Right lobe of liver (tissue), 6 donors: Measurements from ENCODE around the gene TMC6. TPM values are rescaled to one million over a fixed set of nuclear protein-coding genes. Genes with fewer than 3 reads are reported as not detected.
"Not testable (repeated sequence)": the region's sequence is repeated elsewhere in the genome, so short reads cannot be mapped to it uniquely, and the experiment has no call there.

Experiments
- ATAC-seq, 4 donors: fragments of 200-7000 bp; cut with Tn5 transposase; one replicate each; pipeline ENCODE4 v1.9.1; 2020; ENCODE audit warnings: mild to moderate bottlenecking in 4 of 4, moderate library complexity in 4 of 4
- DNase-seq, 3 donors: peaks; one replicate each; pipeline ENCODE4 v3.0.0-alpha.2; 2020
- H3K27ac ChIP-seq, 3 donors: fragments of 200-600 bp; one replicate each; pipeline ENCODE4 v1.8.0; 2022
- H3K27me3 ChIP-seq, 2 donors: fragments of 200-600 bp; one replicate each; pipeline ENCODE4 v1.8.0; 2022
- H3K36me3 ChIP-seq, 4 donors: fragments of 200-600 bp; sonication (generic) in 1 of 4; one replicate each; pipeline versions ENCODE4 v1.5.1 to v1.8.0; 2017 to 2022; ENCODE audit warnings: control low read depth in 1 of 4
- H3K4me1 ChIP-seq, 4 donors: fragments of 200-600 bp; sonication (generic) in 1 of 4; one replicate each; pipeline versions ENCODE4 v1.5.1 to v1.8.0; 2017 to 2022; ENCODE audit warnings: control low read depth in 1 of 4
- H3K4me3 ChIP-seq, 3 donors: fragments of 200-600 bp; one replicate each; pipeline ENCODE4 v1.8.0; 2022
- H3K9me3 ChIP-seq, 4 donors: fragments of 200-600 bp; sonication (generic) in 1 of 4; one replicate each; pipeline versions ENCODE4 v1.5.1 to v1.8.0; 2017 to 2022; ENCODE audit warnings: control low read depth in 1 of 4
- POLR2A ChIP-seq: fragments of 450-650 bp; IDR thresholded peaks from one replicate; pipeline ENCODE4 v1.6.1; 2017; ENCODE audit warnings: antibody characterized with exemption, mild to moderate bottlenecking
- WGBS: methylation state at CpG from one replicate; pipeline ENCODE4 v1.1.6; 2018; ENCODE audit warnings: low coverage, low lambda C conversion rate; ENCODE audit not compliant: insufficient coverage; ENCODE audit errors: missing lambda C conversion rate; 5-methylcytosine and 5-hydroxymethylcytosine counted together
- intact Hi-C, 2 donors: fragments of 100-400 bp; cut with DNase I; formaldehyde crosslinking; loops; one replicate each; pipeline versions ENCODE4 v1.11.2 to v1.14.1; 2022
- total RNA-seq, 6 experiments: library from RNA; depleted of rRNA in 2 of 6; stranded (reverse); fragments of >200 nt in 2 of 6; fragmentation: NEBNext Ultra II Directional in 3 of 6; extraction: Animal tissue kit (Norgen Biotek cat#: 25700) in 3 of 6; gene quantifications; one replicate each; pipeline versions ENCODE4 v1.1.0 to v1.2.4, GENCODE V29; 2016 to 2023
- TF ChIP-seq, protein P1 (sequence below), 4 donors: fragments of 200-600 bp in 3 of 4; fragments of 450-650 bp in 1 of 4; IDR thresholded peaks; one replicate each; pipeline versions ENCODE4 v1.5.1 to v1.8.0; 2016 to 2022; ENCODE audit warnings: antibody characterized with exemption in 4 of 4, mild to moderate bottlenecking in 2 of 4
- donor health status: DM: no; HTN: yes; CAD: no.
- donor health status: DM: no; HTN: no; CAD: no.
- donor health status: DM: no; HTN: no; CAD: no.
- donor health status: DM: no; HTN: yes; CAD: no.
- donor health status: DM: no; HTN: yes; CAD: no.

The TMC6 gene
- total RNA-seq, 6 experiments from 2014 or later = 10.9 to 24.7 (median 15.7) TPM

DNA sequence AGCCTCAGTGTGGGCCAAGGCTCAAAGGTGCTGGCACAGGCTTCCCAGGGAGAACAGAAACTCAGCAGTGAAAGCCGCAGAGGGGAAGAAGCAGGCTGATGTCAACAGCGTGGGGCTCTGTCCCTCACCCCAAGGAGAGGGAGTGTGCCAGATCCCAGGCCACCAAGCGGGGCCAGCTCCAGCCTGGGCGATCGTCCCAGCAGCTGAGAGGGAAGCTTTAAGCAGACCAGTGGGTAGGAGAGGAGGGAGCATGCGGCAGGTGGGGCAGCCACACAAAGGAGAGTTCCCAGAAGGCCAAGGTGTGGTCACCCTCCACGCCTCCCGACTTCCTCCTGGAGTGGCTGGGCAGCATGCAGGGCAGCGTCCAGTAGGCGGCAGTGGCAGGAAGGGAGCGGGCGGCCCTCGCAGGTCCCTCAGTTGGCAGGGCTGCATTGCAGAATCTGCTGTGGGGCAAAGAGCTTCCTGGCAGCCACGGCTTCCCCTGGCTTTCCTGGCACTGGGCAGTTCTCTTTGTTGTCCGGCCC is 45.9 kb upstream of the TMC6 start:
- WGBS = 19% methylated on average over 3 of the region's 15 CpGs
- no peaks in the 10 kb centered on the region for H3K27me3 ChIP-seq
- peak; percentile 70 for TF ChIP-seq POLR2A
- TF ChIP-seq, protein P1, sequence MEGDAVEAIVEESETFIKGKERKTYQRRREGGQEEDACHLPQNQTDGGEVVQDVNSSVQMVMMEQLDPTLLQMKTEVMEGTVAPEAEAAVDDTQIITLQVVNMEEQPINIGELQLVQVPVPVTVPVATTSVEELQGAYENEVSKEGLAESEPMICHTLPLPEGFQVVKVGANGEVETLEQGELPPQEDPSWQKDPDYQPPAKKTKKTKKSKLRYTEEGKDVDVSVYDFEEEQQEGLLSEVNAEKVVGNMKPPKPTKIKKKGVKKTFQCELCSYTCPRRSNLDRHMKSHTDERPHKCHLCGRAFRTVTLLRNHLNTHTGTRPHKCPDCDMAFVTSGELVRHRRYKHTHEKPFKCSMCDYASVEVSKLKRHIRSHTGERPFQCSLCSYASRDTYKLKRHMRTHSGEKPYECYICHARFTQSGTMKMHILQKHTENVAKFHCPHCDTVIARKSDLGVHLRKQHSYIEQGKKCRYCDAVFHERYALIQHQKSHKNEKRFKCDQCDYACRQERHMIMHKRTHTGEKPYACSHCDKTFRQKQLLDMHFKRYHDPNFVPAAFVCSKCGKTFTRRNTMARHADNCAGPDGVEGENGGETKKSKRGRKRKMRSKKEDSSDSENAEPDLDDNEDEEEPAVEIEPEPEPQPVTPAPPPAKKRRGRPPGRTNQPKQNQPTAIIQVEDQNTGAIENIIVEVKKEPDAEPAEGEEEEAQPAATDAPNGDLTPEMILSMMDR (IDR thresholded peaks at IDR 0.05) = peak; percentile 56 to 91 (median 68)
- H3K9me3 ChIP-seq = no peaks in the 10 kb centered on the region
- ATAC-seq (peak; percentile 85 to 90 (median 87)), DNase-seq (peak; percentile 93 to 95 (median 95))
- peak overlapping the region in 2 of 3 donors; percentile 33 to 43 for H3K4me3 ChIP-seq
- peaks cover 0 to 38% (median 17%) of the 10 kb centered on the region in 4 donors for H3K4me1 ChIP-seq
- peaks cover 0 to 9% (median 4%) of the 10 kb centered on the region in 4 donors for H3K36me3 ChIP-seq
- peak overlapping the region; percentile 61 to 77 (median 75) for H3K27ac ChIP-seq
- intact Hi-C loops = loop anchor here (5.0 to 10.0 kb wide), 3 partner anchors 62 to 80 kb away; no protein-coding TSS in a partner anchor

- 34% methylated on average over 3 of the region's 11 CpGs for WGBS
- ATAC-seq (no peak), DNase-seq (no peak)
- peaks cover 0 to 41% (median 17%) of the 10 kb centered on the region in 4 donors for H3K4me1 ChIP-seq
- no peak overlapping the region for H3K4me3 ChIP-seq
- intact Hi-C loops = loop anchor here (5.0 to 10.0 kb wide), 3 partner anchors 61 to 82 kb away; no protein-coding TSS in a partner anchor
- H3K9me3 ChIP-seq = no peaks in the 10 kb centered on the region
- peak overlapping the region; percentile 1 to 77 (median 61) for H3K27ac ChIP-seq
- no peaks in the 10 kb centered on the region for H3K27me3 ChIP-seq
- H3K36me3 ChIP-seq = peaks cover 0 to 9% (median 4%) of the 10 kb centered on the region in 4 donors
- TF ChIP-seq, protein P1 (IDR thresholded peaks at IDR 0.05) = no peak
- TF ChIP-seq POLR2A = no peak
Measured at GRCh38 chr17:78173097-78173715, 44.7 kb upstream of the TMC6 start.

- peaks cover 0 to 9% (median 4%) of the 10 kb centered on the region in 4 donors for H3K36me3 ChIP-seq
- intact Hi-C loops = loop anchor here (5.0 to 10.0 kb wide), 3 partner anchors 60 to 82 kb away; no protein-coding TSS in a partner anchor
- DNase-seq (peak in 1 of 3 donors; percentile 52), ATAC-seq (no peak)
- no peaks in the 10 kb centered on the region for H3K9me3 ChIP-seq
- TF ChIP-seq, protein P1 (IDR thresholded peaks at IDR 0.05) = no peak
- TF ChIP-seq POLR2A = no peak
- H3K27me3 ChIP-seq = no peaks in the 10 kb centered on the region
- WGBS = 57% methylated on average over 10 of the region's 19 CpGs
- H3K4me1 ChIP-seq = peaks cover 0 to 41% (median 17%) of the 10 kb centered on the region in 4 donors
- peak overlapping the region; percentile 1 to 77 (median 11) for H3K27ac ChIP-seq
- H3K4me3 ChIP-seq = no peak overlapping the region
Measured at GRCh38 chr17:78172249-78173051, 43.9 kb upstream of the TMC6 start.

DNA sequence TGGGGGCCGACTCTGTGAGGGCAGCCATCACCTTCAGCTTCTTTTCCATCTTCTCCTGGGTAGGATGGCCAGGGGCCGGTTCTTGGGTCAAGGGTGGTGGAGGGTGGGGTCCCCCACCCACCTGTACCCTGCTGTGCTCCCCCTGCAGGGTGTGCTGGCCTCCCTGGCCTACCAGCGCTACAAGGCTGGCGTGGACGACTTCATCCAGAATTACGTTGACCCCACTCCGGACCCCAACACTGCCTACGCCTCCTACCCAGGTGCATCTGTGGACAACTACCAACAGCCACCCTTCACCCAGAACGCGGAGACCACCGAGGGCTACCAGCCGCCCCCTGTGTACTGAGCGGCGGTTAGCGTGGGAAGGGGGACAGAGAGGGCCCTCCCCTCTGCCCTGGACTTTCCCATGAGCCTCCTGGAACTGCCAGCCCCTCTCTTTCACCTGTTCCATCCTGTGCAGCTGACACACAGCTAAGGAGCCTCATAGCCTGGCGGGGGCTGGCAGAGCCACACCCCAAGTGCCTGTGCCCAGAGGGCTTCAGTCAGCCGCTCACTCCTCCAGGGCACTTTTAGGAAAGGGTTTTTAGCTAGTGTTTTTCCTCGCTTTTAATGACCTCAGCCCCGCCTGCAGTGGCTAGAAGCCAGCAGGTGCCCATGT is 43.2 kb upstream of the TMC6 start:
- H3K4me3 ChIP-seq, H3K27ac ChIP-seq, H3K9me3 ChIP-seq, ATAC-seq, DNase-seq, H3K27me3 ChIP-seq, H3K36me3 ChIP-seq: not testable (repeated sequence)
- 79% methylated on average over 12 of the region's 19 CpGs for WGBS
- H3K4me1 ChIP-seq = peaks cover 0 to 38% (median 16%) of the 10 kb centered on the region in 4 donors
- intact Hi-C loops = loop anchor here (5.0 to 10.0 kb wide), 3 partner anchors 59 to 83 kb away; no protein-coding TSS in a partner anchor
